ENCODE data around the gene MCF2L2. TPM values are rescaled to one million over a fixed set of nuclear protein-coding genes. Genes with fewer than 3 reads are reported as not detected.

MCF2L2 gene
- total and polyA plus RNA-seq, 2 experiments from 2014 or later, result 6.7 to 14.6 TPM

GRCh38 chr3:183375337-183375736, 53.1 kb downstream of the MCF2L2 start (continued):
- no peak for TF ChIP-seq ZNF462 (CRISPR knock-in tag; IDR thresholded peaks at IDR 0.05)
- no peak for TF ChIP-seq CTCF (conservative IDR thresholded peaks at IDR 0.05; ENCODE audit: low read depth in 2 of 2)
- TF ChIP-seq EZH2 (IDR thresholded peaks at IDR 0.05; ENCODE audit: low read depth, unreplicated experiment), result no peak
- no peak for TF ChIP-seq POLR2AphosphoS5 (IDR thresholded peaks at IDR 0.05; ENCODE audit: low read depth)

- no peak overlapping the region for H3K27ac ChIP-seq (ENCODE audit: low read depth)
- H3K79me2 ChIP-seq (replicated peaks; ENCODE audit: insufficient read depth), result no peaks in the 10 kb centered on the region
- Mint-ChIP-seq H3K9me3 (no peaks in the 10 kb centered on the region), H3K27me3 (ENCODE audit: insufficient read depth, low read depth, poor library complexity) (peaks cover 1% of the 10 kb centered on the region), H3K4me1 (peaks cover 9% of the 10 kb centered on the region), H3K27ac (no peak overlapping the region), H3K36me3 (ENCODE audit: low read depth) (no peaks in the 10 kb centered on the region), H3K4me3 (no peak overlapping the region)
- H3K4me2 ChIP-seq, result no peak overlapping the region
- no peaks in the 10 kb centered on the region for H3K27me3 ChIP-seq (ENCODE audit: insufficient read depth)
- no peak overlapping the region for H2AFZ ChIP-seq
- no peaks in the 10 kb centered on the region; the same call in 1 of the 2 replicates for H4K20me1 ChIP-seq (replicated peaks; ENCODE audit: insufficient read depth)
- DNase-seq (ENCODE audit: low spot score), result no peak
- ATAC-seq, result no peak
- H3F3A ChIP-seq (replicated peaks; ENCODE audit: low read depth), result no peaks in the 10 kb centered on the region
- H3K4me1 ChIP-seq (ENCODE audit: insufficient read depth), result no peaks in the 10 kb centered on the region
- H3K36me3 ChIP-seq (ENCODE audit: insufficient read depth), result no peaks in the 10 kb centered on the region
- H3K4me3 ChIP-seq, result no peak overlapping the region
- H3K9me2 ChIP-seq (ENCODE audit: insufficient read depth), result no peaks in the 10 kb centered on the region
- TF ChIP-seq EZH2phosphoT487 (IDR thresholded peaks at IDR 0.05; ENCODE audit: unreplicated experiment) (no peak), ZNF331 (CRISPR knock-in tag; IDR thresholded peaks at IDR 0.05; ENCODE audit: low read depth) (no peak), NANOG (IDR thresholded peaks at IDR 0.05; ENCODE audit: borderline replicate concordance) (no peak), POLR2AphosphoS5 (IDR thresholded peaks at IDR 0.05; ENCODE audit: low read depth) (no peak), EZH2 (IDR thresholded peaks at IDR 0.05; ENCODE audit: low read depth, unreplicated experiment) (no peak), CTCF (conservative IDR thresholded peaks at IDR 0.05; ENCODE audit: low read depth in 2 of 2) (no peak), ETS1 (IDR thresholded peaks at IDR 0.05) (no peak), JUNB (IDR thresholded peaks at IDR 0.05; ENCODE audit: unreplicated experiment) (no peak)
Measured at GRCh38 chr3:183372911-183373310, 55.5 kb downstream of the MCF2L2 start.

Measured in GM23338 (cell line).